IPS-NIHi7 (cell line): ENCODE measurements around the gene TCF12.

Experiments used
- DNase-seq: peaks from one replicate; pipeline ENCODE4 v3.0.0; 2012; ENCODE audit warnings: mixed read lengths; ENCODE audit errors: extremely low spot score

The TCF12 gene

GRCh38 chr15:57251941-57252340, 333.5 kb downstream of the TCF12 start:
- no peak for DNase-seq

GRCh38 chr15:57253082-57253481, 334.6 kb downstream of the TCF12 start:
- DNase-seq = peak; percentile 24

GRCh38 chr15:57253500-57253899, 335.1 kb downstream of the TCF12 start:
- DNase-seq = no peak

GRCh38 chr15:57255751-57256341, 337.4 kb downstream of the TCF12 start:
- no peak for DNase-seq

GRCh38 chr15:57256939-57257338, 338.5 kb downstream of the TCF12 start:
- DNase-seq = no peak

GRCh38 chr15:57259568-57260040, 341.2 kb downstream of the TCF12 start:
- DNase-seq = peak; percentile 58

GRCh38 chr15:57263520-57263919, 345.1 kb downstream of the TCF12 start:
- no peak for DNase-seq

GRCh38 chr15:57272771-57273357, 354.4 kb downstream of the TCF12 start:
- DNase-seq = no peak

- no peak for DNase-seq
Measured at GRCh38 chr15:57273402-57273801, 355.0 kb downstream of the TCF12 start.

GRCh38 chr15:57278439-57278838, 360.0 kb downstream of the TCF12 start:
- no peak for DNase-seq

GRCh38 chr15:57280464-57280863, 362.0 kb downstream of the TCF12 start:
- DNase-seq = no peak

GRCh38 chr15:57281321-57281720, 362.9 kb downstream of the TCF12 start:
- DNase-seq = no peak

- DNase-seq = no peak
Measured at GRCh38 chr15:57282686-57283085, 364.2 kb downstream of the TCF12 start.

GRCh38 chr15:57283774-57284503, 365.5 kb downstream of the TCF12 start:
- DNase-seq = no peak

GRCh38 chr15:57284535-57284934, 366.1 kb downstream of the TCF12 start:
- DNase-seq = no peak

- DNase-seq = no peak
Measured at GRCh38 chr15:57285386-57285785, 366.9 kb downstream of the TCF12 start.

- no peak for DNase-seq
Measured at GRCh38 chr15:57286446-57287122, 368.1 kb downstream of the TCF12 start.

- no peak for DNase-seq
Measured at GRCh38 chr15:57287123-57287521, 368.7 kb downstream of the TCF12 start.

- no peak for DNase-seq
Measured at GRCh38 chr15:57288926-57289580, 370.6 kb downstream of the TCF12 start.

- no peak for DNase-seq
Measured at GRCh38 chr15:57290187-57290586, 371.7 kb downstream of the TCF12 start.

- DNase-seq = no peak
Measured at GRCh38 chr15:57290826-57291225, 372.4 kb downstream of the TCF12 start.
